ENCODE measurements around the gene ASF1B.

GRCh38 chr19:14139944-14140343 lies 3.6 kb upstream of the ASF1B start:
- TF ChIP-seq CTCF (conservative IDR thresholded peaks at IDR 0.05 in 1 of 2, IDR thresholded peaks at IDR 0.05 in 1 of 2; ENCODE audit: low read depth in 1 of 2, low read length in 2 of 2), result no peak
- no peak for TF ChIP-seq EZH2 (IDR thresholded peaks at IDR 0.05; ENCODE audit: low read length, missing control alignments)

Measured in fibroblast of lung (primary cell).